Caco-2 (cell line): Measurements from ENCODE around the gene DHRS7C. TPM values are rescaled to one million over a fixed set of nuclear protein-coding genes. Genes with fewer than 3 reads are reported as not detected.
A peak's percentile ranks its signal among the peaks of the same experiment; 100 is the strongest.

Source experiments
- BruUV-seq: library from RNA; stranded (reverse); fragments of 400-500 nt; replicated peaks from 2 replicates; lab custom pipeline; 2021; lab: Mats Ljungman, UMichigan
- CTCF ChIA-PET: fragments of 300-600 bp; sonication (Branson Sonifier 250); formaldehyde crosslinking; loops from one replicate; lab custom pipeline; 2022; ENCODE audit warnings: antibody characterized with exemption; lab: Charles Lee
- POLR2A ChIA-PET: fragments of 300-600 bp; sonication (Branson Sonifier 250); formaldehyde crosslinking; loops from one replicate; lab custom pipeline; 2022; ENCODE audit warnings: antibody characterized with exemption; lab: Charles Lee
- DNase-seq, 2 experiments: peaks; one replicate each; pipeline versions ENCODE4 v3.0.0 to v3.0.0-alpha.2; 2020 to 2022
- H3K27me3 ChIP-seq: replicated peaks from 2 replicates; pipeline ENCODE4 v1.6.0; 2011; ENCODE audit warnings: low read length; ENCODE audit not compliant: control insufficient read depth, insufficient read depth
- H3K36me3 ChIP-seq: 2 replicates; pipeline ENCODE4 v1.5.1; 2011; ENCODE audit warnings: low read length; ENCODE audit not compliant: control insufficient read depth, insufficient read depth
- H3K4me1 ChIP-seq: fragments of 250-450 bp; sonication (Bioruptor Pico); 2 replicates; pipeline ENCODE4 v1.5.1; 2020; ENCODE audit warnings: mild to moderate bottlenecking
- H3K4me3 ChIP-seq: 2 replicates; pipeline ENCODE4 v1.5.1; 2011; ENCODE audit warnings: low read depth, mild to moderate bottlenecking, control low read depth, low read length
- H3K9me3 ChIP-seq: fragments of 250-450 bp; sonication (Bioruptor Pico); 2 replicates; pipeline ENCODE4 v1.5.1; 2020; ENCODE audit warnings: mild to moderate bottlenecking, moderate library complexity
- H3K27ac Mint-ChIP-seq: one replicate; pipeline ENCODE4 v1.8.0; 2022; ENCODE audit warnings: mixed read lengths; ENCODE audit not compliant: unreplicated experiment
- H3K27me3 Mint-ChIP-seq: one replicate; pipeline ENCODE4 v1.8.0; 2022; ENCODE audit warnings: mixed read lengths; ENCODE audit not compliant: insufficient read depth, unreplicated experiment
- H3K36me3 Mint-ChIP-seq: one replicate; pipeline ENCODE4 v1.8.0; 2022; ENCODE audit warnings: mild to moderate bottlenecking, mixed read lengths; ENCODE audit not compliant: insufficient read depth, unreplicated experiment
- H3K4me1 Mint-ChIP-seq: one replicate; pipeline ENCODE4 v1.8.0; 2022; ENCODE audit warnings: low read depth, mixed read lengths; ENCODE audit not compliant: unreplicated experiment
- H3K4me3 Mint-ChIP-seq: one replicate; pipeline ENCODE4 v1.8.0; 2022; ENCODE audit warnings: mild to moderate bottlenecking, moderate library complexity, mixed read lengths; ENCODE audit not compliant: unreplicated experiment
- H3K9me3 Mint-ChIP-seq: one replicate; pipeline ENCODE4 v1.8.0; 2022; ENCODE audit warnings: mixed read lengths; ENCODE audit not compliant: unreplicated experiment
- CTCF ChIP-seq, 2 experiments: fragments of 200-600 bp in 1 of 2; IDR thresholded peaks; 1 replicate in 1 of 2; 2 replicates in 1 of 2; pipeline versions ENCODE4 v1.5.1 to v1.8.0; 2011 to 2022; ENCODE audit warnings: antibody characterized with exemption in 1 of 2, control low read depth in 1 of 2, inconsistent platforms in 1 of 2, low read depth in 1 of 2, low read length in 1 of 2, mild to moderate bottlenecking in 1 of 2, moderate library complexity in 1 of 2; ENCODE audit not compliant: insufficient read depth in 1 of 2, severe bottlenecking in 1 of 2, unreplicated experiment in 1 of 2
- intact Hi-C: fragments of 100-400 bp; cut with micrococcal nuclease; formaldehyde crosslinking; loops from one replicate; pipeline ENCODE4 v1.10.0; 2022; ENCODE audit not compliant: unreplicated experiment
- total RNA-seq: library from RNA; stranded (reverse); gene quantifications from 2 replicates; pipeline ENCODE4 v1.2.3, GENCODE V29; 2022

Gene DHRS7C
- total RNA-seq, 1 experiment from 2014 or later, result not detected

GRCh38 chr17:9802697-9803096, 11.3 kb upstream of the DHRS7C start:
- Mint-ChIP-seq H3K4me1 (no peaks in the 10 kb centered on the region), H3K27me3 (peaks cover 6% of the 10 kb centered on the region), H3K4me3 (no peak overlapping the region), H3K36me3 (no peaks in the 10 kb centered on the region), H3K27ac (no peak overlapping the region), H3K9me3 (no peaks in the 10 kb centered on the region)
- DNase-seq, result no peak
- Histone ChIP-seq H3K4me1 (no peaks in the 10 kb centered on the region), H3K4me3 (no peak overlapping the region), H3K27me3 (no peaks in the 10 kb centered on the region), H3K36me3 (no peaks in the 10 kb centered on the region), H3K9me3 (no peaks in the 10 kb centered on the region)
- POLR2A ChIA-PET, result no interaction called here
- no TSS peak for BruUV-seq
- no peak for TF ChIP-seq CTCF (IDR thresholded peaks at IDR 0.05; ENCODE audit: insufficient read depth in 1 of 2, low read depth in 1 of 2, low read length in 1 of 2, severe bottlenecking in 1 of 2, unreplicated experiment in 1 of 2)
- CTCF ChIA-PET, result no interaction called here
- intact Hi-C loops, result no loop called here

GRCh38 chr17:9802294-9802693, 10.9 kb upstream of the DHRS7C start:
- no peak overlapping the region for H3K4me3 ChIP-seq
- H3K9me3 ChIP-seq, result no peaks in the 10 kb centered on the region
- H3K36me3 Mint-ChIP-seq, result no peaks in the 10 kb centered on the region
- H3K4me1 ChIP-seq, result no peaks in the 10 kb centered on the region
- H3K36me3 ChIP-seq, result no peaks in the 10 kb centered on the region
- H3K4me1 Mint-ChIP-seq, result no peaks in the 10 kb centered on the region
- no peak for TF ChIP-seq CTCF (IDR thresholded peaks at IDR 0.05; ENCODE audit: insufficient read depth in 1 of 2, low read depth in 1 of 2, low read length in 1 of 2, severe bottlenecking in 1 of 2, unreplicated experiment in 1 of 2)
- DNase-seq, result peak; percentile 14 to 49
- BruUV-seq, result no TSS peak
- H3K4me3 Mint-ChIP-seq, result no peak overlapping the region
- H3K27ac Mint-ChIP-seq, result no peak overlapping the region
- peaks cover 7% of the 10 kb centered on the region for H3K27me3 Mint-ChIP-seq
- H3K9me3 Mint-ChIP-seq, result no peaks in the 10 kb centered on the region
- ChIA-PET POLR2A (no interaction called here), CTCF (no interaction called here)
- H3K27me3 ChIP-seq, result no peaks in the 10 kb centered on the region
- intact Hi-C loops, result no loop called here

DNA sequence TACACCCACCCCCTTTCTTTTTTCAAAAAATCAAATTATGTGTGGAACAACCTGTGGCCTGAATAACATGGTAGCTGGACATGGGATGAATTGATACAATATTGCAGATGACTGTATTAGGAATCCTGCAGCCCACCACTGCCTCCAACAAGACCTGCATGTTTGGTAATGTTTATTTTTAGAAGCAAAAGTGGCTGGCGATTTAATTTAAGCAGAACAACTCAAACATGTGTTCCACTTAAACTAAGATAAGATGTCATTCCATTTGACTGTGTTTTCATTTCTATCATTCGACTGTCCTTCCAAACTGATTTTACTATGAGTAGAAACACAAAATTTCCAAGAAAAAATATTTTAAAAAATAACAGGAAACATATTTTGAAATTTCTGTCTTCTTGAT, 10.1 kb upstream of the DHRS7C start:
- TF ChIP-seq CTCF (IDR thresholded peaks at IDR 0.05; ENCODE audit: insufficient read depth in 1 of 2, low read depth in 1 of 2, low read length in 1 of 2, severe bottlenecking in 1 of 2, unreplicated experiment in 1 of 2), result no peak
- Histone ChIP-seq H3K4me1 (no peaks in the 10 kb centered on the region), H3K27me3 (no peaks in the 10 kb centered on the region), H3K36me3 (no peaks in the 10 kb centered on the region), H3K4me3 (no peak overlapping the region), H3K9me3 (no peaks in the 10 kb centered on the region)
- ChIA-PET POLR2A (no interaction called here), CTCF (no interaction called here)
- no TSS peak for BruUV-seq
- Mint-ChIP-seq H3K4me1 (no peaks in the 10 kb centered on the region), H3K9me3 (no peaks in the 10 kb centered on the region), H3K4me3 (no peak overlapping the region), H3K36me3 (no peaks in the 10 kb centered on the region), H3K27me3 (peaks cover 7% of the 10 kb centered on the region), H3K27ac (no peak overlapping the region)
- DNase-seq, result no peak
- intact Hi-C loops, result no loop called here
